KOPT-K1 (cell line): Measurements from ENCODE around the gene DLK1.

Source experiments
- H3K27ac ChIP-seq: fragments of 200-600 bp; sonication (generic); 2 replicates; pipeline ENCODE4 v1.5.1; 2016; ENCODE audit warnings: antibody characterized with exemption, mild to moderate bottlenecking, low read depth, low read length; ENCODE audit not compliant: poor library complexity, severe bottlenecking
- H3K36me3 ChIP-seq: fragments of 200-600 bp; sonication (generic); 2 replicates; pipeline ENCODE4 v1.5.1; 2017; ENCODE audit warnings: antibody characterized with exemption, mild to moderate bottlenecking, low read length, moderate library complexity; ENCODE audit not compliant: insufficient read depth
- H3K9me3 ChIP-seq: fragments of 200-600 bp; sonication (generic); 2 replicates; pipeline ENCODE4 v1.5.1; 2017; ENCODE audit warnings: antibody characterized with exemption, low read length, mild to moderate bottlenecking; ENCODE audit not compliant: insufficient read depth, poor library complexity, severe bottlenecking

The DLK1 gene

GRCh38 chr14:100787659-100788058, 61.0 kb downstream of the DLK1 start:
- no peaks in the 10 kb centered on the region for H3K36me3 ChIP-seq
- no peak overlapping the region for H3K27ac ChIP-seq
- no peaks in the 10 kb centered on the region for H3K9me3 ChIP-seq
